GM18502 (cell line): Measurements from ENCODE around the gene SEPTIN6.
A peak's percentile ranks its signal among the peaks of the same experiment; 100 is the strongest.

ENCODE experiments used
- ATAC-seq: cut with Tn5 transposase; IDR thresholded peaks from one replicate; pipeline ENCODE4 v1.9.1; 2021; ENCODE audit warnings: mild to moderate bottlenecking; ENCODE audit not compliant: unreplicated experiment, poor library complexity

The SEPTIN6 gene

GRCh38 chrX:119659522-119659921 lies 33.4 kb downstream of the SEPTIN6 start:
- ATAC-seq: no peak

- no peak for ATAC-seq
Measured at GRCh38 chrX:119655125-119655524, 37.8 kb downstream of the SEPTIN6 start.

- no peak for ATAC-seq
Measured at GRCh38 chrX:119654112-119654531, 38.8 kb downstream of the SEPTIN6 start.

- ATAC-seq: peak; percentile 9
Measured at GRCh38 chrX:119648421-119648775, 44.6 kb downstream of the SEPTIN6 start.

- ATAC-seq: peak; percentile 97
Measured at GRCh38 chrX:119647552-119648420, 45.2 kb downstream of the SEPTIN6 start.

GRCh38 chrX:119647089-119647488 lies 45.9 kb downstream of the SEPTIN6 start:
- no peak for ATAC-seq

GRCh38 chrX:119646515-119646914 lies 46.5 kb downstream of the SEPTIN6 start:
- no peak for ATAC-seq

GRCh38 chrX:119643696-119644095 lies 49.3 kb downstream of the SEPTIN6 start:
- ATAC-seq: no peak
